GM21390 (cell line): Measurements from ENCODE around the gene MT1H.

Experiments used
- ATAC-seq: cut with Tn5 transposase; IDR thresholded peaks from one replicate; pipeline ENCODE4 v1.9.1; 2021; ENCODE audit not compliant: unreplicated experiment

MT1H gene

GRCh38 chr16:56636616-56637413 lies 32.8 kb upstream of the MT1H start:
- no peak for ATAC-seq

GRCh38 chr16:56637814-56638750 lies 31.5 kb upstream of the MT1H start, which contains the start of gene MT1A:
MT1A (plus strand) TSS chr16:56638666; CDS start chr16:56638739, 73 bp downstream.
- ATAC-seq = no peak

DNA sequence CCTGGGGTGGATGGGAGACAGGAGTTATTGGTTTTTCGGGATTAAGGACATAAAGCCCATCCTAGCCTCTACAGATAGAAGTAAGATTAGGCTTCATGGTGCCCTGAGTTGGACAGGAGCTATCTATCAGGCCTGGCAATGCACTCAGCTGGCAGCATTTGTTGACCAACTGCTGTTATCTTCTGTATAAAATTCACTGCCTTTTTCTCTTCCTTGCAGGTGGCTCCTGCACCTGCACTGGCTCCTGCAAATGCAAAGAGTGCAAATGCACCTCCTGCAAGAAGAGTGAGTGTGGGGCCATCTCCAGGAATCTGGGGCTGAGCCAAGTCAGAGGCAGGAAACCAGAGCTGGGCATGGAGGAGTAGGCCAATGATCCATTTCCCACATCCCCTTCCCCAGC lies 30.6 kb upstream of the MT1H start:
- ATAC-seq = no peak

GRCh38 chr16:56640076-56640475 lies 29.5 kb upstream of the MT1H start:
- no peak for ATAC-seq

GRCh38 chr16:56641166-56641565 lies 28.4 kb upstream of the MT1H start:
- no peak for ATAC-seq

DNA sequence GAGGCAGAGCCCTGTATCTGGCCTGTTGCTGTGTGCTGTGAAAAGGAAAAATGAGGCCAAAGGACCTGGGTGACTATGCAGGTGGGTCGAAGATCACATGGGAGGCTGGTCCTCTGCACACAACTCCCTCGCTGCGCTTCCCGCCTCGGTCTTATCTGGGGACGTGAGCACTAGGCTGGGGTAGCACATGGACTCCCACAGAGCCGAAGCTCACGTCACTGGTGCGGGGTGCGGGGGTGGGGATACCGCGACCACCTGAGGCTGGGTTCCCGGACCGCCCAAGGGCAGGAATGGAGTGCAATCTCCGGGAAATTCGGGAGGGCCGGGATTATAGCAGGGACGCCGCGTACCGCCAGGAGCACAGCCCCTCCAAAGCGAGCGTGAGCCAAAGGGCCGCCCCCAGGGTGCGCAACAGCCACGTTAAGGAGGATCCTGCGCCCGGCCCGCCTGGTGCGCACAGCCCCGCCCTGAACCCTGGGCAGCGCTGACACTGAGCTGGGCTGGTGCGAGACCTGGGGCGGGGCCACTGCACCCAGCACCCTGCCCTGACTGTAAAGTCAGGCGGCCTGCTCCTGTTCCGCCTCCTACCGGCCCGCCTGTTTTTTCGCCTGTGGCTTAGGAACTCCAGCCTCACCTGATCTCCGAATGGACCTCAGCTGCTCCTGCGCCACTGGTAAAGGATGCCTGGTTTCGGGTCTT lies 26.4 kb upstream of the MT1H start:
- ATAC-seq = peak; percentile 58

DNA sequence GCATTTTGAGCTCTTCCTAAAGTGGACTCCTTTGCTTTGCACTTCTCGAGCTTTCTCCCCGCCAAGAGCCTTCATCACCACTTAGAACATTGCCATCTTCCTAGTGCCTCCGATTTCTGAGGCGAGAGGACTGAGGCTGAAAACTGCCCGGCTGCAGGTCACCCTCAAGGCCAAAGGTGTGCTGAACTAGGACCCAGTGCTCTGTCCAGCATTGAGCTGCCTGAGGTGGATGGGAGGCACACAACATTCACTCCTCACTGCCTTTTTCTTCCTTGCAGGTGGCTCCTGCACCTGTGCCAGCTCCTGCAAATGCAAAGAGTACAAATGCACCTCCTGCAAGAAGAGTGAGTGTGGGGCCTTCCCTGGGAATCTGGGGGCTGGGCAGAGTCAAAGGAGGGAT lies 25.8 kb upstream of the MT1H start:
- no peak for ATAC-seq

DNA sequence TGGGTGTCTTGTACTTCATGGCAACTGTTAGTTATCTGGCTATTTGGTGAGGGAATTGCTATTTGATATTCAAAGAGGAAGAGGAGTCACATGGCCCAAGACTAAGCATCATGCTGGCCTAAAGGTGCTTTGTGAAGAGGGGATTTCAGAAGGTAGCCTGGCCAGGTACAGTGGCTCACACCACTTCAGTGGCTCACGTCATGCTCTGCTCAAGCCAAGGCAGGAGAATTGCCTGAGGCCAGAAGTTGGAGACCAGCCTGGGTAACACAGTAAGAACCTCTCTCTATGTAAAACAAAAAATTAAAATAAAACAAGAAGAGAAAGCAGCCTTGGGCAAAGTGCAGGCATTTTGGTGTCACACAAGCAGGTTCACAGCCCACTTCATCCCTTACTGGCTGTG lies 24.3 kb upstream of the MT1H start:
- ATAC-seq = no peak

DNA sequence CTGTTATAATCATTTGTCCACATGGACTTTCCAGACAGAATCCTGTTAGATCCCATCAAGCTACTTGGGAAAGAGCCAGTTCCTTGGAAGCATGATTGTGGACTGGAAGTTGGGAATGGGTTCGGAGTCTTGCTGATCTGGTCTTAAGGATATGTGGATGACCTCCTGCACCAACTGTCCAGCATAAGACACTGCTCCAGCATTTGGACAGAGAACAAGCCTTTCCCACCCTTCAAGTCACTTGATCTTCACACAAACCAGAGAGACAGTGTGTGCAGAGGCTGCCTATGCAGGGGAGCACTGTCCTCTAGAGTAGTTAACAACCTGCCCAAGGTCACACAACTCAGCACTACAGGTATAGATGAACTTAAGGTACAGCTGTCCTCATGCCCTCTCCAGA lies 23.8 kb upstream of the MT1H start:
- no peak for ATAC-seq

GRCh38 chr16:56647641-56648431 lies 21.8 kb upstream of the MT1H start:
- ATAC-seq = no peak

- no peak for ATAC-seq
Observed at GRCh38 chr16:56649271-56649670, 20.3 kb upstream of the MT1H start.

- ATAC-seq = no peak
Observed at GRCh38 chr16:56649820-56650219, 19.8 kb upstream of the MT1H start.

GRCh38 chr16:56651586-56651985 lies 18.0 kb upstream of the MT1H start, which contains the start of gene MT1B:
MT1B (plus strand) TSS chr16:56651886; CDS start chr16:56651954, 68 bp downstream.
- no peak for ATAC-seq

GRCh38 chr16:56652600-56652999 lies 17.0 kb upstream of the MT1H start:
- no peak for ATAC-seq

GRCh38 chr16:56653218-56653617 lies 16.4 kb upstream of the MT1H start:
- ATAC-seq = no peak

DNA sequence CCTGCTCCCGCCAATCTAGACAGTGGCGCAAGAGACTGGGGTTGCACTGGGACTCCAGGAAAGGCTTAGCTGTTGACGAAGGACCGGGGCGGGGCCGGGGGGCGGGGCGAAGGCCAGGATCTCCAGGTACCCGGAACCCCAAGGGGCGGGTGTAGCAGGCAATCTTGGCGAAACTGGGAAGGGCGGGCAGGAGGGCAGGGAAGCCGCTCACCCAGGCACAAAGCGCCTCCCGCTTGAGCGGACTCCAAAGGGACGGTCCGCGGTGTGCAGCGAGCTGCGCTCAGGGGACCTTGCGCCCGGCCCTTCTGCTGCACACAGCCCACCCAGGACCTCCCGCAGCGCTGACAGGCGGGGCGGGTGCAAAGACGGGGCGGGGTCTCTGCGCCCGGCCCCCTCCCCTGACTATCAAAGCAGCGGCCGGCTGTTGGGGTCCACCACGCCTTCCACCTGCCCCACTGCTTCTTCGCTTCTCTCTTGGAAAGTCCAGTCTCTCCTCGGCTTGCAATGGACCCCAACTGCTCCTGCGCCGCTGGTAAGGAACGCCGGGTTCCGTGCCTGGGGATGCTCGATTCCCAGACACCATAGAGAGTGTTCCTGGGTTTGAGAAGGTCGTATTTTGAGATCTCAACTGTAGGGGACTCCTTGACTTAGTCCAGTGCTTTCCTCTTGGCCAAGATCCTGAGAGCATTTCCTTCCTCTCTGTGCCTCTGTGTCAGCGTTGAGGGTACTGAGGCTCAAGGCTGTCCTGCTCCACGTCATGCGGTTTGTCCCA lies 11.9 kb upstream of the MT1H start, which contains the start of gene MT1F:
Gene MT1F, plus strand, starts transcription at position 405 of the 772 bp plus-strand sequence. Its CDS starts 100 bp downstream, at position 505.
- ATAC-seq = no peak

DNA sequence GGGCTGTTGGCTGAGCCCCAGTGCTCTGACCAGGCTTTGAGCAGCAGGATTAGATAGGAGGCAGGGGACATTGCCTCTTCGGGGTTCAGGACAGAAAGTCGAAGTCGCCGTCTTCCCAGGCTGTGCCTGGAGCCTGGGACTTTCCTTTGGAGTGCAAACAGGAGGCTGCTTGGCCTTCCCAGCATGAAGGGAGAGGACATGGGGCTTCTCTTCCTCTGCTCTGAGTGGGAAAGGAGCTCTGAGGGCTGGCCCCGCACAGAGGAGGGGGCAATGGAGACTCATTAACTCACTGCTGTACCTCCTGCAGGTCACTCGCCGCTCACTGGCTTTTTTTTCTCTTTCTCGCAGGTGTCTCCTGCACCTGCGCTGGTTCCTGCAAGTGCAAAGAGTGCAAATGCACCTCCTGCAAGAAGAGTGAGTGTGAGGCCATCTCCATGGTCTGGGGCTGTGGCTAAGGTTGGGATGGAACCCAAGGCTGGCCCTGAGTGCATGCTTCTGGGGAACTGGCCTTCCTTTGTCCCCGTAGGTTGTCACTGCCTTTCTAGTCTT lies 11.2 kb upstream of the MT1H start:
- no peak for ATAC-seq

DNA sequence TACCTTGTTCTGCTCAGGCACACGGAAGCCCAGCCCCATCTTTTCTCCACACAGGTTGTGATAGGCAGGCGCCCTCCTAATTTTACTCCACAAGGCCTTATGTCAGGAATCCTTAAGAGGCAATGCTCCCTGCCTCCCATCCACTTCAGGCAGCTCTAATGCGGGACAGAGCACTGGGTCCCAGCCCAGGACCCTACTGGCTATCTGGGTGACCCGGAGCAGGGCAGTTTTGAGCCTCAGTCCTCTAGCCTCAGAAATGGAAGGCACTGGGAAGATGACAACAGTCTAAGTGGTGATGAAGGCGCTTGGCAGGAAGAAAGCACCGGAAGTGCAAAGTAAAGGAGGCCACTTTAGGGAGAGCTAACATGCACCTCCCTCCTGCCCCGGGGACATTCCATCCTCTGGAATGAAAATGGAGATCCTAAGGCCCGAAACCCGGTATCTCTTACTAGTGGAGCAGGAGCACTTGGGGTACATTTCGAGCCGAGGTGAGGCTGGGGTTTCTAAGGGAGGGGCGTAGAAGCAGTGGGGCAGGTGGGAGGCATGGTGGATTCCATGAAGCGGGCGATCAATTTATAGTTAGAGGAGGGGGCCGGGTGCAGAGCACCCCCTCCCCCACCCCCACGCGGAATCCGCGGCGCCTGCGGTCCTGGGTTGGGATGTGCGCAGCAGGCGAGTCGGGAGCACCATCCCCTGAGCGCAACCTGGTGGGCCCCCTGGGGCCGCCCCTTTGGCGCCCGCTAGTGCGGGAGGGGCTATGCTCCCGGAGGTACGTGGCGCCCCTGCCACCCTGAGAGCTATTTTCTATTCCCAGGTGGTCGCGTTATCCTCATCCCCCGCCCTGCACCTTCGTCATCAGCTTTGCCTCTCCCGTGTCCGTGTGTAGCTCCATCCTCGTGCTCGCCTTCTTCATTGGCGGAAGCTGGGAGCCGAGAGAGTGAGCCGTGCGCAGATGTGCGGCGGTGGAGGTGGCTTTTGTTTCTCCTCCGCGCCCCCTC lies 7.0 kb upstream of the MT1H start:
- no peak for ATAC-seq
